Keratinocyte (primary cell): Measurements from ENCODE around the gene NDEL1.

Experiments
- EZH2 ChIP-seq: IDR thresholded peaks from one replicate; pipeline ENCODE4 v1.6.1; 2012; ENCODE audit warnings: inconsistent platforms, mild to moderate bottlenecking, low read length, moderate library complexity
- TF ChIP-seq, protein P1 (sequence below), 3 experiments: IDR thresholded peaks in 1 of 3; conservative IDR thresholded peaks in 1 of 3; optimal IDR thresholded peaks in 1 of 3; 2 replicates in 2 of 3; 3 replicates in 1 of 3; pipeline versions ENCODE3 to v1.5.1; 2011; ENCODE audit warnings: low read length in 3 of 3, mild to moderate bottlenecking in 3 of 3, moderate library complexity in 2 of 3, control low read depth in 1 of 3, inconsistent platforms in 1 of 3; ENCODE audit not compliant: insufficient read depth in 2 of 3; ENCODE audit errors: extremely low read depth in 1 of 3

DNA sequence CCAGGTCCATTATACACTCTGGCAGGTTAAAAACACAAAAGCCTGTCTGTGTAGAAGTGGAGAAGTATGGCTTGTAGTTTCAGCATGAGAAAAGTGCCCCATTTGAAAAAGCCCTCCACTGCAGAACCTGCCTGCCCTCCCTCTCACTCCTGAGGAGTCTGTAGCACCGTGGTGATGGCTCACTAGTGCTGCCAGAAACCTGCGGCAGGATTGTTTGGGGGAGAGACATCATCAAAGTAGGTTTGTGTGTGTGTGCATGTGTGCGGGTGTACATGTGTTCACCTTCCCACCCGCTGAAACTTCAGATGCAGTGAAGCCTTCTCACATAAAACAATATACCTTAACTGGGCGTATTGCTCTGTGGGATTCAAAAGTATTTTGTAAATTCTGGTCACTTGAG is 26.9 kb downstream of the NDEL1 start:
- TF ChIP-seq, protein P1, sequence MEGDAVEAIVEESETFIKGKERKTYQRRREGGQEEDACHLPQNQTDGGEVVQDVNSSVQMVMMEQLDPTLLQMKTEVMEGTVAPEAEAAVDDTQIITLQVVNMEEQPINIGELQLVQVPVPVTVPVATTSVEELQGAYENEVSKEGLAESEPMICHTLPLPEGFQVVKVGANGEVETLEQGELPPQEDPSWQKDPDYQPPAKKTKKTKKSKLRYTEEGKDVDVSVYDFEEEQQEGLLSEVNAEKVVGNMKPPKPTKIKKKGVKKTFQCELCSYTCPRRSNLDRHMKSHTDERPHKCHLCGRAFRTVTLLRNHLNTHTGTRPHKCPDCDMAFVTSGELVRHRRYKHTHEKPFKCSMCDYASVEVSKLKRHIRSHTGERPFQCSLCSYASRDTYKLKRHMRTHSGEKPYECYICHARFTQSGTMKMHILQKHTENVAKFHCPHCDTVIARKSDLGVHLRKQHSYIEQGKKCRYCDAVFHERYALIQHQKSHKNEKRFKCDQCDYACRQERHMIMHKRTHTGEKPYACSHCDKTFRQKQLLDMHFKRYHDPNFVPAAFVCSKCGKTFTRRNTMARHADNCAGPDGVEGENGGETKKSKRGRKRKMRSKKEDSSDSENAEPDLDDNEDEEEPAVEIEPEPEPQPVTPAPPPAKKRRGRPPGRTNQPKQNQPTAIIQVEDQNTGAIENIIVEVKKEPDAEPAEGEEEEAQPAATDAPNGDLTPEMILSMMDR (optimal IDR thresholded peaks at IDR 0.05 in 1 of 3, IDR thresholded peaks at IDR 0.05 in 1 of 3, conservative IDR thresholded peaks at IDR 0.05 in 1 of 3; ENCODE audit: extremely low read depth in 1 of 3, insufficient read depth in 2 of 3, low read length in 3 of 3): no peak
- TF ChIP-seq EZH2: no peak
